Measurements from ENCODE around the gene GRM5. TPM values are rescaled to one million over a fixed set of nuclear protein-coding genes. Genes with fewer than 3 reads are reported as not detected.

The GRM5 gene
- total RNA-seq, 4 donors from 2014 or later: under 0.01 to 1.8 (median under 0.01) TPM; not detected in 1

DNA sequence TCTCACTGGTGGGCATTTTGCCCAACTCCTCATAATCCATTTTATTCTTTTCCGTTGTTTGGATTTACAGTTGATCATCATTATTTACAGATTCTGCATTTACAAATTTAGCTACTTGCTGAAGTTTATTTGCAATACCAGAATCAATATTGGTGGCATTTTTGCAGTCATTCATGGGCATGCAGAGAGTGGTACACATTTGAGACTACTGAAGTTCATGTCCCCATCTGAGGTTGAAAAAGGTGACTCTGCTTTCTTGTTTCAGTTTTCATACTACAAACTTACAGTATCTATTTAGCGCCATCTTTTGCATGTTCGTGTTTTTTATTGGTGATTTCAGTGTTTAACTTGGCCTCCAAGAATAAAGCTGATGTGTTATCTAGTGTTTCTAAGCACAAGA, 409.5 kb downstream of the GRM5 start:
- TF ChIP-seq POLR2A (IDR thresholded peaks at IDR 0.05): no peak
- DNase-seq (ENCODE audit: low spot score in 2 of 2): no peak
- Histone ChIP-seq H3K9me3 (no peaks in the 10 kb centered on the region), H3K4me3 (no peak overlapping the region), H3K27me3 (no peaks in the 10 kb centered on the region), H3K36me3 (no peaks in the 10 kb centered on the region), H3K4me1 (peaks cover 0 to 8% (median 0%) of the 10 kb centered on the region in 4 donors), H3K27ac (no peak overlapping the region)
- WGBS, 2 donors: 85 to 91% methylated on average over 3 of the region's 3 CpGs

GRCh38 chr11:88655656-88656055, 410.1 kb downstream of the GRM5 start:
- peaks cover 0 to 8% (median 0%) of the 10 kb centered on the region in 4 donors for H3K4me1 ChIP-seq
- H3K27ac ChIP-seq: no peak overlapping the region
- no peaks in the 10 kb centered on the region for H3K36me3 ChIP-seq
- H3K9me3 ChIP-seq: no peaks in the 10 kb centered on the region
- H3K4me3 ChIP-seq: no peak overlapping the region
- no peaks in the 10 kb centered on the region for H3K27me3 ChIP-seq
- TF ChIP-seq CTCF (IDR thresholded peaks at IDR 0.05) (no peak), POLR2A (IDR thresholded peaks at IDR 0.05) (no peak), EP300 (IDR thresholded peaks at IDR 0.05) (no peak)
- DNase-seq (ENCODE audit: low spot score in 2 of 2): no peak

GRCh38 chr11:88655196-88655595, 410.6 kb downstream of the GRM5 start:
- TF ChIP-seq EP300 (IDR thresholded peaks at IDR 0.05): no peak
- no peak for TF ChIP-seq CTCF (IDR thresholded peaks at IDR 0.05)
- TF ChIP-seq POLR2A (IDR thresholded peaks at IDR 0.05): no peak
- DNase-seq (ENCODE audit: low spot score in 2 of 2): no peak
- H3K36me3 ChIP-seq: no peaks in the 10 kb centered on the region
- H3K4me1 ChIP-seq: peaks cover 0 to 8% (median 0%) of the 10 kb centered on the region in 4 donors
- H3K4me3 ChIP-seq: no peak overlapping the region
- no peak overlapping the region for H3K27ac ChIP-seq
- 43 to 44% methylated on average over 3 of the region's 3 CpGs for WGBS, 2 donors
- H3K27me3 ChIP-seq: no peaks in the 10 kb centered on the region
- H3K9me3 ChIP-seq: no peaks in the 10 kb centered on the region

DNA sequence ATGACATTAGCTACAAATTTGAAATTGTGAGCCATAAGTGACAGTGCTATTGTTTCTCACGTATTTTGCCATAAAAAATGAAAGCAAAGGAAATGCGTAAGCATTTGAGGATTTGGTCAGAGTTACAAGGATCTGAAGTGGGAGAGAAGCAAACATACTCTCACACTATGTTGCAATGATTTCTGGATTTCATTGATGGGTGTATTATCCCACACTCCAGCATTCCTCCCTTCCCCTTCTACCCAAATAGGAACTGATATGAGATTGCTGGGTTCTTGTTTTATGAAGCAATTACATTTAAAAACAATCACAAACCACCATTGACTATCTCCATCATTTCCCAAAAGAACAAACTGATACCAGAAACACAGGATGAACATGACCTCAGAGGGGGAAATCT, 414.2 kb downstream of the GRM5 start:
- Histone ChIP-seq H3K4me3 (no peak overlapping the region), H3K27ac (no peak overlapping the region), H3K4me1 (no peaks in the 10 kb centered on the region), H3K27me3 (no peaks in the 10 kb centered on the region), H3K36me3 (no peaks in the 10 kb centered on the region), H3K9me3 (no peaks in the 10 kb centered on the region)
- WGBS, 2 donors: 76 to 79% methylated on average over 2 of the region's 2 CpGs
- no peak for TF ChIP-seq EP300 (IDR thresholded peaks at IDR 0.05)
- TF ChIP-seq POLR2A (IDR thresholded peaks at IDR 0.05): no peak
- TF ChIP-seq CTCF (IDR thresholded peaks at IDR 0.05): no peak
- no peak for DNase-seq (ENCODE audit: low spot score in 2 of 2)

DNA sequence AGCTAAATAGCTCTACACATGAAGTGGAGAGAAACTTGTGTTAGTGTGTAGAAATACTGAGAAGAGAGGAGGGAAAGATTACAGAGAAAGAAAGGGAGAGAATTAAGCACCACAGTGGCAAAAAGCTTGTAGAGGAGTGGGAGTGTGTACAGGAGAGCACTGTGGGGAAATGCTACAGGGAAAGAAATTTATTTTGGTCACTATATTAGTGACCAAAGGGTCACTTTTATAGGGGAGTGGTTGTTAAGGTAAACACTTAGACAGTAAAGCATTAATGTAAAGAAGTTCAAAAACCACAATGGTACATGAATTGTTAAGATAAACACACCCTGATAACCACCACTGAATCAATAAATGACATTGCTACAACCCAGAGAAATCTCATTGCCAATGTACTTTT, 421.1 kb downstream of the GRM5 start:
- H3K27me3 ChIP-seq: no peaks in the 10 kb centered on the region
- H3K4me3 ChIP-seq: no peak overlapping the region
- no peaks in the 10 kb centered on the region for H3K36me3 ChIP-seq
- no peaks in the 10 kb centered on the region for H3K4me1 ChIP-seq
- TF ChIP-seq CTCF (IDR thresholded peaks at IDR 0.05) (no peak), EP300 (IDR thresholded peaks at IDR 0.05) (no peak), POLR2A (IDR thresholded peaks at IDR 0.05) (no peak)
- no peaks in the 10 kb centered on the region for H3K9me3 ChIP-seq
- DNase-seq (ENCODE audit: low spot score in 2 of 2): no peak
- H3K27ac ChIP-seq: no peak overlapping the region

GRCh38 chr11:88632163-88632562, 433.6 kb downstream of the GRM5 start:
- Histone ChIP-seq H3K36me3 (no peaks in the 10 kb centered on the region), H3K4me3 (no peak overlapping the region), H3K4me1 (no peaks in the 10 kb centered on the region), H3K27me3 (no peaks in the 10 kb centered on the region), H3K27ac (no peak overlapping the region), H3K9me3 (no peaks in the 10 kb centered on the region)
- WGBS, 2 donors: 79 to 88% methylated on average over 4 of the region's 4 CpGs
- DNase-seq (ENCODE audit: low spot score in 2 of 2): no peak
- no peak for TF ChIP-seq EP300 (IDR thresholded peaks at IDR 0.05)
- TF ChIP-seq CTCF (IDR thresholded peaks at IDR 0.05): no peak
- TF ChIP-seq POLR2A (IDR thresholded peaks at IDR 0.05): no peak

All from tibial nerve (tissue), 4 donors.